ENCODE measurements around the gene JAML.
"Not testable (repeated sequence)": the region's sequence is repeated elsewhere in the genome, so short reads cannot be mapped to it uniquely, and the experiment has no call there.

DNA sequence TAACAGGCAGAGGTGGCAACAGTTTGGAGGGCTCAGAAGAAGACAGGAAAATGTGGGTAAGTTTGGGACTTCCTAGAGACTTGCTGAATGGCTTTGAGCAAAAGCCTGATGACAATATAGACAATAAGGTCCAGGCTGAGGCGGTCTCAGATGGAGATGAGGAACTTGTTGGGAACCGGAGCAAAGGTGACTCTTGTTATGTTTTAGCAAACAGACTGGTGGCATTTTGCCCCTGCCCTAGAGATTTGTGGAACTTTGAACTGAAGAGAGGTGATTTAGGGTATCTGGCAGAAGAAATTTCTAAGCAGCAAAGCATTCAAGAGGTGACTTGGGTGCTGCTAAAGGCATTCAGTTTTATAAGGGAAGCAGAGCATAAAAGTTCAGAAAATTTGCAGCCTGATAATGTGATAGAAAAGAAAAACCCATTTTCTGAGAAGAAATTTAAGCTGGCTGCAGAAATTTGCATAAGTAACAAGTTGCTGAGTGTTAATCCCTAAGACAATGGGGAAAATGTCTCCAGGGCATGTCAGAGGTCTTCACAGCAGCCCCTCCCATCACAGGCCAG is 33.8 kb downstream of the JAML start:
- TF ChIP-seq, protein P1, sequence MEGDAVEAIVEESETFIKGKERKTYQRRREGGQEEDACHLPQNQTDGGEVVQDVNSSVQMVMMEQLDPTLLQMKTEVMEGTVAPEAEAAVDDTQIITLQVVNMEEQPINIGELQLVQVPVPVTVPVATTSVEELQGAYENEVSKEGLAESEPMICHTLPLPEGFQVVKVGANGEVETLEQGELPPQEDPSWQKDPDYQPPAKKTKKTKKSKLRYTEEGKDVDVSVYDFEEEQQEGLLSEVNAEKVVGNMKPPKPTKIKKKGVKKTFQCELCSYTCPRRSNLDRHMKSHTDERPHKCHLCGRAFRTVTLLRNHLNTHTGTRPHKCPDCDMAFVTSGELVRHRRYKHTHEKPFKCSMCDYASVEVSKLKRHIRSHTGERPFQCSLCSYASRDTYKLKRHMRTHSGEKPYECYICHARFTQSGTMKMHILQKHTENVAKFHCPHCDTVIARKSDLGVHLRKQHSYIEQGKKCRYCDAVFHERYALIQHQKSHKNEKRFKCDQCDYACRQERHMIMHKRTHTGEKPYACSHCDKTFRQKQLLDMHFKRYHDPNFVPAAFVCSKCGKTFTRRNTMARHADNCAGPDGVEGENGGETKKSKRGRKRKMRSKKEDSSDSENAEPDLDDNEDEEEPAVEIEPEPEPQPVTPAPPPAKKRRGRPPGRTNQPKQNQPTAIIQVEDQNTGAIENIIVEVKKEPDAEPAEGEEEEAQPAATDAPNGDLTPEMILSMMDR (IDR thresholded peaks at IDR 0.05), result not testable (repeated sequence)
- TF ChIP-seq POLR2AphosphoS5 (IDR thresholded peaks at IDR 0.05; ENCODE audit: insufficient read depth in 1 of 2, low read depth in 1 of 2), result not testable (repeated sequence)

Measured in vagina (tissue), 2 donors.